Measurements from ENCODE around the gene BTD.

Gene BTD

DNA sequence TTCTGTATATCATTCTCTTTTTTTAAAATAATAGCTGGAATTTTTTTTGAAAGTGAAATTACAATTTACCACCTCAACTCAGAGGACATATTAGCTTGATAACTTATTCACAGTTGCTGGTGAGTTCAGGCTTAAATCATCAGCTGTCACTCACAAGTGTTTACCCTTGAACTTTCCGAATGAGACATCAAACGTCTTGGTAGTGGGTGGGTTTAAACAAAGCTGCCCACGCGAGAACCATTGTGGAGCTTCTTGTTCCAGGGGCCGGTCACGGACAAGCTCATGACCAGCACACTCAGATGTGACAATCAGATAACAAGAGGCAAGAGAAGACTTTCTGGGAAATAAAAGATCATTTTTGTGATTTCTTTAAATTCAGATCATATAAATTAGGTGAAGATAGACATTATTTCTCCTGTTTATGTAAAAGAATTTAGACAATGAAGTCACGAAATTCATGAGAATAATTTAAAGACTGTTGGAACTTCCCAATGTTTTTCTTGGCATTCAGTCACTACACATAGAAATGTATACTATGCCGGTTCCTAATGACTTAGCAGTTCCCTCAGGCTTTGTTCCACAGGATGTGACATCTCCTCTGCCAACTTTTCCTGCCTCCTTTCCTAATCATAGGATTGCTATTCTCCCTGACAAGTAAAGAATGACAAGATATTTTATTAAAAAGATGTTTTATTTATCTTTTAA, 29.3 kb downstream of the BTD start:
- peak; percentile 75 for DNase-seq (ENCODE audit: low read depth)
- H3K4me3 ChIP-seq (ENCODE audit: low read length) = peak overlapping the region; percentile 50
- no peak for TF ChIP-seq CTCF (conservative IDR thresholded peaks at IDR 0.05; ENCODE audit: low read length)

GRCh38 chr3:15631426-15632211, 30.1 kb downstream of the BTD start:
- no peak for TF ChIP-seq CTCF (conservative IDR thresholded peaks at IDR 0.05; ENCODE audit: low read length)
- no peak overlapping the region for H3K4me3 ChIP-seq (ENCODE audit: low read length)
- DNase-seq (ENCODE audit: low read depth) = no peak

GRCh38 chr3:15632212-15632580, 30.7 kb downstream of the BTD start:
- H3K4me3 ChIP-seq (ENCODE audit: low read length) = no peak overlapping the region
- DNase-seq (ENCODE audit: low read depth) = no peak
- no peak for TF ChIP-seq CTCF (conservative IDR thresholded peaks at IDR 0.05; ENCODE audit: low read length)

DNA sequence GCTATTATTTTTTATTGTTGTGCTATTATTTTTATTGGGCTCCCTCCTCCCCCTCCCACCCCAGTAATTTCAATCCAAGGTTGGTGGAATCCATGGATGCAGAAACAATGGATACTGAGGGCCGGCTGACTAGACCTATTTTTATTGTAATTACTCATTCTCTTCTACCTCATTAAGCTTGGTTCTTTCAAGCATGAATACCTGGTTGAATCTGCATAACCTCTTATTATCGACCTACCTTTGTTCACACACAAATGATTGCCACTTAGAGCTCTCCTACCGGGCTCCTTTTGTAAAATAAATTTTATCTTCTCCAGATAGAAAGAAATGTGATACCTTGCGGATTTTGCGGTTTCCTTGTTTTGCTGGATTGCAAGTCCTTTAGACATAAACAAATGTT, 31.6 kb downstream of the BTD start:
- H3K4me3 ChIP-seq (ENCODE audit: low read length) = no peak overlapping the region
- no peak for DNase-seq (ENCODE audit: low read depth)
- no peak for TF ChIP-seq CTCF (conservative IDR thresholded peaks at IDR 0.05; ENCODE audit: low read length)

GRCh38 chr3:15633766-15634598, 32.4 kb downstream of the BTD start:
- H3K4me3 ChIP-seq (ENCODE audit: low read length) = no peak overlapping the region
- DNase-seq (ENCODE audit: low read depth) = no peak
- TF ChIP-seq CTCF (conservative IDR thresholded peaks at IDR 0.05; ENCODE audit: low read length) = no peak

- H3K4me3 ChIP-seq (ENCODE audit: low read length) = no peak overlapping the region
- DNase-seq (ENCODE audit: low read depth) = no peak
- no peak for TF ChIP-seq CTCF (conservative IDR thresholded peaks at IDR 0.05; ENCODE audit: low read length)
Measured at GRCh38 chr3:15634671-15635070, 33.1 kb downstream of the BTD start.

Data from AG10803 (cell line).